ENCODE data around the gene ATG12. TPM values are rescaled to one million over a fixed set of nuclear protein-coding genes. Genes with fewer than 3 reads are reported as not detected.
"Not testable (repeated sequence)": the region's sequence is repeated elsewhere in the genome, so short reads cannot be mapped to it uniquely, and the experiment has no call there.

ATG12 gene
- total RNA-seq, 1 donor from 2014 or later = 46.7 TPM

- Mint-ChIP-seq H3K4me1 (ENCODE audit: low read depth) (peaks cover 16% of the 10 kb centered on the region), H3K4me3 (ENCODE audit: low read depth) (no peak overlapping the region), H3K27ac (no peak overlapping the region), H3K36me3 (ENCODE audit: insufficient read depth) (peaks cover 17% of the 10 kb centered on the region), H3K27me3 (peaks cover 21% of the 10 kb centered on the region), H3K9me3 (ENCODE audit: low read depth) (no peaks in the 10 kb centered on the region)
- no peak for DNase-seq (ENCODE audit: low spot score, unreplicated experiment)
- no peak for TF ChIP-seq CTCF (IDR thresholded peaks at IDR 0.05; ENCODE audit: unreplicated experiment)
Observed at GRCh38 chr5:115812372-115812771, 29.0 kb downstream of the ATG12 start.

- Mint-ChIP-seq H3K4me1 (ENCODE audit: low read depth) (peaks cover 24% of the 10 kb centered on the region), H3K36me3 (ENCODE audit: insufficient read depth) (peaks cover 20% of the 10 kb centered on the region), H3K27ac (no peak overlapping the region), H3K9me3 (ENCODE audit: low read depth) (no peaks in the 10 kb centered on the region), H3K4me3 (ENCODE audit: low read depth) (no peak overlapping the region), H3K27me3 (peaks cover 21% of the 10 kb centered on the region)
- TF ChIP-seq CTCF (IDR thresholded peaks at IDR 0.05; ENCODE audit: unreplicated experiment) = no peak
- no peak for DNase-seq (ENCODE audit: low spot score, unreplicated experiment)
Observed at GRCh38 chr5:115811406-115811805, 30.0 kb downstream of the ATG12 start.

GRCh38 chr5:115810761-115811160 is 30.6 kb downstream of the ATG12 start:
- no peak overlapping the region for H3K27ac Mint-ChIP-seq
- no peak for TF ChIP-seq CTCF (IDR thresholded peaks at IDR 0.05; ENCODE audit: unreplicated experiment)
- no peaks in the 10 kb centered on the region for H3K9me3 Mint-ChIP-seq (ENCODE audit: low read depth)
- H3K27me3 Mint-ChIP-seq = peaks cover 21% of the 10 kb centered on the region
- DNase-seq (ENCODE audit: low spot score, unreplicated experiment) = no peak
- H3K4me3 Mint-ChIP-seq (ENCODE audit: low read depth) = no peak overlapping the region
- H3K36me3 Mint-ChIP-seq (ENCODE audit: insufficient read depth) = peaks cover 24% of the 10 kb centered on the region
- peaks cover 24% of the 10 kb centered on the region for H3K4me1 Mint-ChIP-seq (ENCODE audit: low read depth)

GRCh38 chr5:115809946-115810345 is 31.4 kb downstream of the ATG12 start:
- H3K36me3 Mint-ChIP-seq (ENCODE audit: insufficient read depth) = peaks cover 32% of the 10 kb centered on the region
- no peak overlapping the region for H3K27ac Mint-ChIP-seq
- TF ChIP-seq CTCF (IDR thresholded peaks at IDR 0.05; ENCODE audit: unreplicated experiment) = no peak
- peaks cover 18% of the 10 kb centered on the region for H3K4me1 Mint-ChIP-seq (ENCODE audit: low read depth)
- no peak overlapping the region for H3K4me3 Mint-ChIP-seq (ENCODE audit: low read depth)
- H3K9me3 Mint-ChIP-seq (ENCODE audit: low read depth) = no peaks in the 10 kb centered on the region
- peaks cover 14% of the 10 kb centered on the region for H3K27me3 Mint-ChIP-seq
- no peak for DNase-seq (ENCODE audit: low spot score, unreplicated experiment)

GRCh38 chr5:115808066-115808465 is 33.3 kb downstream of the ATG12 start:
- Mint-ChIP-seq H3K36me3 (ENCODE audit: insufficient read depth) (peaks cover 40% of the 10 kb centered on the region), H3K4me1 (ENCODE audit: low read depth) (peaks cover 10% of the 10 kb centered on the region)
- not testable (repeated sequence) for H3K9me3 Mint-ChIP-seq (ENCODE audit: low read depth); DNase-seq (ENCODE audit: low spot score, unreplicated experiment); H3K27ac Mint-ChIP-seq; H3K27me3 Mint-ChIP-seq; H3K4me3 Mint-ChIP-seq (ENCODE audit: low read depth)

- Mint-ChIP-seq H3K27me3 (no peaks in the 10 kb centered on the region), H3K9me3 (ENCODE audit: low read depth) (no peaks in the 10 kb centered on the region), H3K4me3 (ENCODE audit: low read depth) (no peak overlapping the region), H3K27ac (no peak overlapping the region), H3K4me1 (ENCODE audit: low read depth) (peaks cover 10% of the 10 kb centered on the region), H3K36me3 (ENCODE audit: insufficient read depth) (peaks cover 38% of the 10 kb centered on the region)
- DNase-seq (ENCODE audit: low spot score, unreplicated experiment) = no peak
- TF ChIP-seq CTCF (IDR thresholded peaks at IDR 0.05; ENCODE audit: unreplicated experiment) = no peak
Observed at GRCh38 chr5:115807654-115808052, 33.7 kb downstream of the ATG12 start.

All from progenitor cell of endocrine pancreas (in vitro differentiated cells).